ENCODE results near the gene ANKS3. TPM values are rescaled to one million over a fixed set of nuclear protein-coding genes. Genes with fewer than 3 reads are reported as not detected.

Gene ANKS3
- total RNA-seq, 1 experiment from 2014 or later: 25.5 TPM

DNA sequence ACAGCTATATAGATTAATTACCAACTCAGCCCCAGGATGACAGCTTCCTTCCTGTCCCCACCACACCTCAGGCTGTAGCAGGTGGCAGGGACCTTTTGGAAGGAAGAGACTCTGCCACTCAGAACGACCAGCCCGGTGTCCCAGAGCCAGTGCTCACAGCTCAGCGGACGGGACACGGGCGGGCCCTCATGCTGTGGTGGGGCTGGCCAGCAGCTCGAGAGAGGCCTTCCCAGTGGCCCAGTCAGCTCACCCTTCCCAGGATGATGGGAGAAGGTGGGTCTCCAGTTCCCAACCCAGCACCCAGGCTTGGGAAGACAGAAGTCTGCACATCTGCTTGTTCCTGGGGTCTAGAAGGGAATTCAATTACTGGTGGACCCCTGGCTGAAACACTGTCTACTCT lies 30.2 kb downstream of the ANKS3 start (continued):
- TF ChIP-seq EZH2phosphoT487 (IDR thresholded peaks at IDR 0.05; ENCODE audit: borderline replicate concordance) (no peak), POLR2A (IDR thresholded peaks at IDR 0.05; ENCODE audit: borderline replicate concordance, extremely low read depth, insufficient read depth, insufficient read length) (no peak), ELF1 (IDR thresholded peaks at IDR 0.05; ENCODE audit: borderline replicate concordance, low read depth) (no peak)
- TF ChIP-seq, protein P1, sequence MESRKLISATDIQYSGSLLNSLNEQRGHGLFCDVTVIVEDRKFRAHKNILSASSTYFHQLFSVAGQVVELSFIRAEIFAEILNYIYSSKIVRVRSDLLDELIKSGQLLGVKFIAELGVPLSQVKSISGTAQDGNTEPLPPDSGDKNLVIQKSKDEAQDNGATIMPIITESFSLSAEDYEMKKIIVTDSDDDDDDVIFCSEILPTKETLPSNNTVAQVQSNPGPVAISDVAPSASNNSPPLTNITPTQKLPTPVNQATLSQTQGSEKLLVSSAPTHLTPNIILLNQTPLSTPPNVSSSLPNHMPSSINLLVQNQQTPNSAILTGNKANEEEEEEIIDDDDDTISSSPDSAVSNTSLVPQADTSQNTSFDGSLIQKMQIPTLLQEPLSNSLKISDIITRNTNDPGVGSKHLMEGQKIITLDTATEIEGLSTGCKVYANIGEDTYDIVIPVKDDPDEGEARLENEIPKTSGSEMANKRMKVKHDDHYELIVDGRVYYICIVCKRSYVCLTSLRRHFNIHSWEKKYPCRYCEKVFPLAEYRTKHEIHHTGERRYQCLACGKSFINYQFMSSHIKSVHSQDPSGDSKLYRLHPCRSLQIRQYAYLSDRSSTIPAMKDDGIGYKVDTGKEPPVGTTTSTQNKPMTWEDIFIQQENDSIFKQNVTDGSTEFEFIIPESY (IDR thresholded peaks at IDR 0.05; ENCODE audit: extremely low read depth, insufficient replicate concordance, low read length): no peak
- TF ChIP-seq, protein P2, sequence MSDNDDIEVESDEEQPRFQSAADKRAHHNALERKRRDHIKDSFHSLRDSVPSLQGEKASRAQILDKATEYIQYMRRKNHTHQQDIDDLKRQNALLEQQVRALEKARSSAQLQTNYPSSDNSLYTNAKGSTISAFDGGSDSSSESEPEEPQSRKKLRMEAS (IDR thresholded peaks at IDR 0.05): no peak

DNA sequence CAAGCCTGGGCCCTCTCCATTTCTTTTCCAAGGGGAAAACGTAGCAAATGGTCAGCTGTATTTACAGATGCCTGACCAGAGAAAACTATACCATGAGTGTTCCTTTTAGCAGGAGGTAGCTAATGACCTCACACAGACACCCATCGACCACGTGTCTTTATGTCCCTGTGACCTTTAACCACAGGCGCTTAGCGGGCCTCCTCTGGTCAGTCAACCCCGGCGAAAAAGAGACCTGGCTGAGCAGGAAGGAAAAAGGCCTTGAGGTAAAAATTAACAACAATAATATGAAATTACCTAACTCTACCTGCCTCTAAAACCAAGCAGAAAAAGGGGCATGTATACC lies 31.6 kb downstream of the ANKS3 start:
- Histone ChIP-seq H3K36me3 (ENCODE audit: control insufficient read depth in 1 of 2, insufficient read depth in 2 of 2, low read length in 2 of 2) (peaks cover 12 to 24% of the 10 kb centered on the region in 2 experiments; a peak in 3 of 4 replicates), H3K9ac (ENCODE audit: low read length) (no peak overlapping the region), H3K4me2 (ENCODE audit: low read length) (no peak overlapping the region), H3K27ac (ENCODE audit: low read depth, low read length) (no peak overlapping the region), H3K9me2 (ENCODE audit: insufficient read depth) (no peaks in the 10 kb centered on the region), H2AFZ (ENCODE audit: low read depth, low read length, poor library complexity, severe bottlenecking) (no peak overlapping the region), H3K9me3 (ENCODE audit: control insufficient read depth in 1 of 2, insufficient read depth in 1 of 2, low read depth in 1 of 2, low read length in 2 of 2) (no peaks in the 10 kb centered on the region), H3K4me3 (replicated peaks in 1 of 2; ENCODE audit: low read depth in 1 of 2, low read length in 2 of 2) (no peak overlapping the region), H4K20me1 (ENCODE audit: insufficient read depth) (no peaks in the 10 kb centered on the region), H3K79me2 (ENCODE audit: insufficient read depth, low read length) (no peaks in the 10 kb centered on the region), H3K27me3 (ENCODE audit: insufficient read depth, low read length) (no peaks in the 10 kb centered on the region), H3K4me1 (ENCODE audit: control insufficient read depth in 1 of 2, insufficient read depth in 2 of 2, low read length in 2 of 2) (no peaks in the 10 kb centered on the region)
- CTCF ChIA-PET: no interaction called here
- no peak for TF ChIP-seq ELF1 (IDR thresholded peaks at IDR 0.05; ENCODE audit: borderline replicate concordance, low read depth)
- TF ChIP-seq, protein P3, sequence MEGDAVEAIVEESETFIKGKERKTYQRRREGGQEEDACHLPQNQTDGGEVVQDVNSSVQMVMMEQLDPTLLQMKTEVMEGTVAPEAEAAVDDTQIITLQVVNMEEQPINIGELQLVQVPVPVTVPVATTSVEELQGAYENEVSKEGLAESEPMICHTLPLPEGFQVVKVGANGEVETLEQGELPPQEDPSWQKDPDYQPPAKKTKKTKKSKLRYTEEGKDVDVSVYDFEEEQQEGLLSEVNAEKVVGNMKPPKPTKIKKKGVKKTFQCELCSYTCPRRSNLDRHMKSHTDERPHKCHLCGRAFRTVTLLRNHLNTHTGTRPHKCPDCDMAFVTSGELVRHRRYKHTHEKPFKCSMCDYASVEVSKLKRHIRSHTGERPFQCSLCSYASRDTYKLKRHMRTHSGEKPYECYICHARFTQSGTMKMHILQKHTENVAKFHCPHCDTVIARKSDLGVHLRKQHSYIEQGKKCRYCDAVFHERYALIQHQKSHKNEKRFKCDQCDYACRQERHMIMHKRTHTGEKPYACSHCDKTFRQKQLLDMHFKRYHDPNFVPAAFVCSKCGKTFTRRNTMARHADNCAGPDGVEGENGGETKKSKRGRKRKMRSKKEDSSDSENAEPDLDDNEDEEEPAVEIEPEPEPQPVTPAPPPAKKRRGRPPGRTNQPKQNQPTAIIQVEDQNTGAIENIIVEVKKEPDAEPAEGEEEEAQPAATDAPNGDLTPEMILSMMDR (IDR thresholded peaks at IDR 0.05 in 2 of 3, conservative IDR thresholded peaks at IDR 0.05 in 1 of 3; ENCODE audit: borderline replicate concordance in 1 of 3, insufficient read depth in 1 of 3, low read depth in 2 of 3, low read length in 2 of 3): no peak
- no peak for TF ChIP-seq TCF7L2 (IDR thresholded peaks at IDR 0.05; ENCODE audit: borderline replicate concordance, extremely low read depth, insufficient read depth, insufficient read length)
- TF ChIP-seq SRF (IDR thresholded peaks at IDR 0.05; ENCODE audit: low read depth): no peak
- TF ChIP-seq, protein P1 (IDR thresholded peaks at IDR 0.05; ENCODE audit: extremely low read depth, insufficient replicate concordance, low read length): no peak
- TF ChIP-seq POLR2AphosphoS5 (IDR thresholded peaks at IDR 0.05; ENCODE audit: low read depth, low read length): no peak
- TF ChIP-seq ZNF274 (IDR thresholded peaks at IDR 0.05; ENCODE audit: low read depth, low read length): no peak
- TF ChIP-seq FOSL1 (IDR thresholded peaks at IDR 0.05; ENCODE audit: low read depth): no peak
- no peak for TF ChIP-seq ZFX (IDR thresholded peaks at IDR 0.05)
- TF ChIP-seq, protein P4, sequence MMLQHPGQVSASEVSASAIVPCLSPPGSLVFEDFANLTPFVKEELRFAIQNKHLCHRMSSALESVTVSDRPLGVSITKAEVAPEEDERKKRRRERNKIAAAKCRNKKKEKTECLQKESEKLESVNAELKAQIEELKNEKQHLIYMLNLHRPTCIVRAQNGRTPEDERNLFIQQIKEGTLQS (IDR thresholded peaks at IDR 0.05): no peak
- TF ChIP-seq YY1 (IDR thresholded peaks at IDR 0.05; ENCODE audit: extremely low read depth, insufficient replicate concordance, low read depth, low read length): no peak
- RAD21 ChIA-PET (ENCODE audit: low non-redundant PET in 1 of 2, low total read pairs in 2 of 2, uncharacterized antibody in 2 of 2, unreplicated experiment in 2 of 2): no interaction called here
- POLR2A ChIA-PET: no interaction called here
- intact Hi-C loops (cut with micrococcal nuclease): no loop called here
- no TSS peak for BruUV-seq (replicated peaks)
- DNase-seq (ENCODE audit: low read depth, low spot score) (no peak), ATAC-seq (no peak)
